ENCODE results near the gene UBR4.

GRCh38 chr1:19067182-19067911 is 142.7 kb downstream of the UBR4 start:
- TF ChIP-seq CTCF (IDR thresholded peaks at IDR 0.05; ENCODE audit: poor library complexity) (no peak), EZH2 (IDR thresholded peaks at IDR 0.05; ENCODE audit: borderline replicate concordance) (no peak)
